AG09319 (cell line): Measurements from ENCODE around the gene ENSA.

Source experiments
- DNase-seq: peaks from one replicate; pipeline ENCODE4 v3.0.0-alpha.2; 2010; ENCODE audit warnings: low read depth; ENCODE audit errors: extremely low read depth
- TF ChIP-seq, protein P1 (sequence below): IDR thresholded peaks from 2 replicates; pipeline ENCODE4 v1.5.1; 2011; ENCODE audit warnings: low read depth, mild to moderate bottlenecking, inconsistent platforms, low read length, moderate library complexity

Gene ENSA

DNA sequence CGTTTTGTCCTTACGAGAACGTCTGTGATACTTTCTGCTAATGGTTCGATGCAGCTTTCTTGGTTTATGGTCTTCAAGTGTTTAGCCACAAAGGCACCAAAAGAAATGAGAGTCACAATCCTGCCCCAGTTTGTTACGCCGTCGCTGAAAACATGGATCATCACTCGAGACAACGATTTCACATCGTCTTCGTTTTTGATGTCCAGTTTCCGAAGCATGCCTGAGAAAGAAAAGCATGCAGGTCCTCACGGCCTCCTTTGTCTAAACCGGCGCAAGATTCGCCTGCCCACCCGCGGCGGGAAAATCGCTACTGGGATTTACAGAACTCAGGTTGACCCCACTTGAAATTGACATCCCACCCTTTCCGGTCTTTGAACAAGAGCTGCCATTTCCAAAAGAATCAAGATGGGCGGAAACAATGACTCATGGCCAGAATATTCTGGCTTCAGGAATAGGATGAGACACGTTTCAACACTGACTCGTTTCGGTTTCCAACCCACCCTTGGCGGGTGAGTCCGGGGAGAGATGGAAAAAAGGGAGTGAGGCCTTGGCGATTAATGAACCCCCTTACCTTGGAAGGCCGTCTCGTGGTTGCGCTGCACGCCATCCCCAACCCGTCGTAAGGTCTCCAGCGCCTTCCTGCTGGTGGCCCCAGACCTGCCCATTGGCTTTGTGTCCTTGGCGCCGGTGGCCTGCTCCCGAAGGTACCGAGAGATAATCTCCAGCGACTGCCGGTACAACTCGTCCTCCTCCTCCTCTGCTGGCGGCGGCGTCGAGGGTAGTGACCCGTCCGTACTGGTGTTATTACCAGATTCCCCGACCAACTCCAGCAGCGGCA is 50.9 kb downstream of the ENSA start:
- TF ChIP-seq, protein P1, sequence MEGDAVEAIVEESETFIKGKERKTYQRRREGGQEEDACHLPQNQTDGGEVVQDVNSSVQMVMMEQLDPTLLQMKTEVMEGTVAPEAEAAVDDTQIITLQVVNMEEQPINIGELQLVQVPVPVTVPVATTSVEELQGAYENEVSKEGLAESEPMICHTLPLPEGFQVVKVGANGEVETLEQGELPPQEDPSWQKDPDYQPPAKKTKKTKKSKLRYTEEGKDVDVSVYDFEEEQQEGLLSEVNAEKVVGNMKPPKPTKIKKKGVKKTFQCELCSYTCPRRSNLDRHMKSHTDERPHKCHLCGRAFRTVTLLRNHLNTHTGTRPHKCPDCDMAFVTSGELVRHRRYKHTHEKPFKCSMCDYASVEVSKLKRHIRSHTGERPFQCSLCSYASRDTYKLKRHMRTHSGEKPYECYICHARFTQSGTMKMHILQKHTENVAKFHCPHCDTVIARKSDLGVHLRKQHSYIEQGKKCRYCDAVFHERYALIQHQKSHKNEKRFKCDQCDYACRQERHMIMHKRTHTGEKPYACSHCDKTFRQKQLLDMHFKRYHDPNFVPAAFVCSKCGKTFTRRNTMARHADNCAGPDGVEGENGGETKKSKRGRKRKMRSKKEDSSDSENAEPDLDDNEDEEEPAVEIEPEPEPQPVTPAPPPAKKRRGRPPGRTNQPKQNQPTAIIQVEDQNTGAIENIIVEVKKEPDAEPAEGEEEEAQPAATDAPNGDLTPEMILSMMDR: no peak
- no peak for DNase-seq

DNA sequence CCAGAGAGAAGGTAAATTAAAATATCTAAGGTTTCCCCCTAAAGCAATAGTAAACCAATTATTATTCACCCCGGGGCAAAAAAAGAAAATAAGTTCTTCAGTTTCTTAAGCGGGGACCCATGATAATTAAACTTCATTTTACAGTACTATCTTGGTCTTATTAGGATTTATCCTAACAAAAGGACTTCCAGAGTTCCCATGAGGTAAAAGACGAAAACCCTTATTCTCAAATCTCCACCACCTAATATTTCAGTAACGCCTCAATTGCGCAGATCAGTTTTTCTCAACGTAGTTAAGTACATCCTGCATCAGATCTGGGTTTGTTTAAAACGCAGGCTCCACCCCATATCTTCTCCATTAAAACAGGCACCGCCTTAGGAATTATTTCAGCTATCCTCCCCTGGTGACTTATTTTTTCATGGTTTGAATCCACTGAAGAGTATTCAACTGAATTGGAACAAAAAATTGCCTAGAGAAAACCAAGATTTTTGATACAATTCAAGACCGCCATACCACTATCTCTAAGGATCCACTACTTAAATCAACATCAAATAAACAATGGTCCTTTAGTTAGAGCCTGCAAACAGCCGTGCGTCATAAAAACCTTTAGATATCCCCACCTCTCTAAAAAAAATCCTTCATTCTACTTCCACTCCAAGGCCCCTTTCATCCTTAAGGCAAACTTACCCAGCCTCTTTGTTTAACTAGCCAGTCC is 51.7 kb downstream of the ENSA start:
- TF ChIP-seq, protein P1: no peak
- no peak for DNase-seq

DNA sequence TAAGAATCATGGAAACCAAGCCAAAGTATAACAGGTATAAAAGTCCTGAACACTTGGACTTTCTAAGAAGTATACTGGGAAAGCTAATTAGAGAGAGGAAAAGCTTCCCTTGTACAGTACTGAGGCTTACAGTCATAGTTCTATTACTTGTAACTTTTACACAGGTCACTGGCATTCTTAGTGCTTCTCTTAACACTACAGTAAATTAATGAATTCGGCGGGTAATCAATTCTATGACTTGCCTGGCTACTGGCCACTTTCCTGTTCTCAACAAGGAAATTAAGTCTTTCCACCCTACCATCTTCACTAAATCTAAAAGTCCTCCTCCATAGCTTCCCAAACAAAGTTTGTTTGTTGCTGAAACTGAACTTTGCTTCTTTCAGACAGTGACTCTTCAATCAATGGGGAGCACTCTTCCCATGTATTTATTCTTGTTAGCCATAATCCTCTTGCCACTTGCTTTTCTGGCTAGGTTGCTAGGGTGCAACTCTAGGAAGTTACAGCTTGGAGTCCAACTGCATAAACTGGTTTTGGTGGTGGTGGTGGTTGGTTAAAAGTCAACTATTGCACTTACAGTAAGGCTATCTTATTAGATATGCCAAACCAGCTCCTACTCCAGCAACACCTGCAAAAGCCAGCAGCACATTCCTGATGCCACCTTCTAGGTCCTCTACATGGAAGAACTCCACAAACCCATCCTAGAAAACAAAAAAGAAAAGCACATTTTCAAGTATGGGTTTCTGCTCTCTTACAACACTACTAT is 52.4 kb downstream of the ENSA start:
- no peak for DNase-seq
- TF ChIP-seq, protein P1: no peak

DNA sequence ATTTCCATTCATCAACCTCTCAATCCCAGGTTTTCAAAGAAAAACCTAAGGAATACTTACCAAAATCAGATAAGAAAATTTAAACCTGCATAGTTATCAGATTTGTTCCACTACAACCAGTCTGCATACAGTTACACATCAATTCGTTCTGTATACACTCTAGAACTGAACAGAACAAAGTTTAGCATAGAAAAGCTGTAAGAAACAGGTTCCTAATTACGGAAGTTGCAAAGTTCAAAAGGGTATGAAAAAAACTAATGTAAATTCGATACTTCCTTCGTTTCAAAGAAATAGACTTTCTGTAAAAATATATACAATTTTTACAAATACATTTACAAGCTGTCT is 53.1 kb downstream of the ENSA start:
- no peak for DNase-seq
- TF ChIP-seq, protein P1: no peak

DNA sequence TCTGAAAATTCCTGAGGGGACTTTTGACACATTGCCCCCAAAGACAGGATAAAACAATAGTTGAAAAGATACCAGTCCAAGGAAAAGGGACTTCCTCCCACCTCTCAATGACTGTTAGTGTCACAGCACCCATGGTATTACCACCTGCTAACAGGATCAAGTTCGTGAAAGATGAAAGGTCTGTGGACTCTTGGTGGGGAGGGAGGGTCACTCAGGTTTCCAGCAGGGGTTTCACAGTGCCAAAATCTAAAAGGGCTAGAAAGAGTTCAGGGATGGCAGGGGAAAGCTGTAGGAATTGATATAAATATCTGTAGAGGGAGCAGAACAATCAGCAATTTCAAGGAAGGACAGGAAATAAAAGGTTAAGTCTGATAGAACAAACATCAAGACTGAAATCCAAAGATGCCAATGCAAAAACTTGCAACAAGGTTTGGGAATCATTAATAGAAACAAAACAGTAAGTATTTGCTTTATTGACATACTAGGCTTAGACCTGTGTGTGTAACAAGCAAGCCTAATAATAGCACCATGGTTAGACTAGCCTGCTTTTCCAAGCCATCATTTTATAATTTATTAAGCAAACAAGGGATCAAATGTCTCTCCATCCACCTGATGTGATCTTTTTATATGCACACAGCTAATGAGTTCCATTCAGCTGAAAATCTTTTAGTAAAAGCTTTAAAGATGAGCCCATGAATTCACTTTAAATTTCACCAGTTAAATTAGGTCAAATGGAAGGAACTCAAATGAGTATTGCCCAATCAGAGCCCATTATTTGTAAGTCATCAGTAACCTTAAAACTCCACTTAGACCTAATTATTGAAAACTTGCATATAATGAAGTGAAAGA is 53.7 kb downstream of the ENSA start:
- TF ChIP-seq, protein P1: no peak
- DNase-seq: no peak

DNA sequence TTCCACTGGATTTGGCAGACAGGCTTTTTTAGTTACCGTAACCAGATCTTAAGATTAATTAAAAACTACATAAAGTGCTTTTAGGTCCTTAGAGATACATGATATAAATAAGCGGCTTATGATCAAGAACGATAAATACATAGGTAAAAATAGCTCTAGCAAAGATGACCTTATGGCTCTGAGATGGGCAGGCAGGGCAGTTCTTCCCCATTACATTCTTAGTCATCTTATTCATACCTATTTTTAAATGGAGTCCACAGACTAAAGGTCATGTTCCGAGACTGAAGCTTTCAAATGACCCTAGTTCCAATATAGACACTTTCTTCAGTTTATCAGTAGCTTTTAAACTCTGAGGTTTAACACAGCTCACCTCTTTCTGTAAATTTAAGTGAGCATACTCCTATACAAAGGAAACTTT is 54.3 kb downstream of the ENSA start:
- DNase-seq: no peak
- TF ChIP-seq, protein P1: no peak
